ENCODE results near the gene CD81. TPM values are rescaled to one million over a fixed set of nuclear protein-coding genes. Genes with fewer than 3 reads are reported as not detected.
A peak's percentile ranks its signal among the peaks of the same experiment; 100 is the strongest.
"Not testable (repeated sequence)": the region's sequence is repeated elsewhere in the genome, so short reads cannot be mapped to it uniquely, and the experiment has no call there.

Gene CD81, protein sequence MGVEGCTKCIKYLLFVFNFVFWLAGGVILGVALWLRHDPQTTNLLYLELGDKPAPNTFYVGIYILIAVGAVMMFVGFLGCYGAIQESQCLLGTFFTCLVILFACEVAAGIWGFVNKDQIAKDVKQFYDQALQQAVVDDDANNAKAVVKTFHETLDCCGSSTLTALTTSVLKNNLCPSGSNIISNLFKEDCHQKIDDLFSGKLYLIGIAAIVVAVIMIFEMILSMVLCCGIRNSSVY
- total RNA-seq, result 100 to 1,000 TPM; 329 to 344 TPM
- 100 to 1,000 TPM; 715 to 741 TPM for polyA plus RNA-seq (ENCODE audit: insufficient read length in 2 of 2)
- long read RNA-seq, donor 1, transcript CD81-207 (6 exons, 890 nt), result minor isoform, 15 of 683 reads
- long read RNA-seq, donor 1, transcript CD81-204 (5 exons, 940 nt), result minor isoform, 35 of 683 reads
- long read RNA-seq, donor 1, transcript CD81-201 (8 exons, 1,520 nt), result major isoform, 338 of 683 reads
- long read RNA-seq, donor 1, transcript CD81-206 (2 exons, 898 nt), result minor isoform, 14 of 683 reads
- long read RNA-seq, donor 1, partial matches to known transcripts, result 267 of 683 reads
- long read RNA-seq, donor 1, other reads (novel, unspliced or antisense), result 13 of 683 reads
- long read RNA-seq, donor 2, transcript CD81-204 (5 exons, 940 nt), result minor isoform, 8 of 200 reads
- long read RNA-seq, donor 2, transcript CD81-201 (8 exons, 1,520 nt), result major isoform, 178 of 200 reads
- long read RNA-seq, donor 2, partial matches to known transcripts, result 0 of 200 reads
- long read RNA-seq, donor 2, other reads (novel, unspliced or antisense), result 10 of 200 reads
- long read RNA-seq, donor 3, transcript CD81-207 (6 exons, 890 nt), result minor isoform, 6 of 290 reads
- long read RNA-seq, donor 3, transcript CD81-206 (2 exons, 898 nt), result minor isoform, 5 of 290 reads
- long read RNA-seq, donor 3, transcript CD81-201 (8 exons, 1,520 nt), result major isoform, 213 of 290 reads
- long read RNA-seq, donor 3, transcript CD81-204 (5 exons, 940 nt), result minor isoform, 8 of 290 reads
- long read RNA-seq, donor 3, partial matches to known transcripts, result 47 of 290 reads
- long read RNA-seq, donor 3, other reads (novel, unspliced or antisense), result 10 of 290 reads
- long read RNA-seq, donor 4, transcript CD81-204 (5 exons, 940 nt), result minor isoform, 14 of 567 reads
- long read RNA-seq, donor 4, transcript CD81-207 (6 exons, 890 nt), result minor isoform, 13 of 567 reads
- long read RNA-seq, donor 4, transcript CD81-201 (8 exons, 1,520 nt), result major isoform, 314 of 567 reads
- long read RNA-seq, donor 4, transcript CD81-206 (2 exons, 898 nt), result minor isoform, 10 of 567 reads
- long read RNA-seq, donor 4, partial matches to known transcripts, result 200 of 567 reads
- long read RNA-seq, donor 4, other reads (novel, unspliced or antisense), result 14 of 567 reads

DNA sequence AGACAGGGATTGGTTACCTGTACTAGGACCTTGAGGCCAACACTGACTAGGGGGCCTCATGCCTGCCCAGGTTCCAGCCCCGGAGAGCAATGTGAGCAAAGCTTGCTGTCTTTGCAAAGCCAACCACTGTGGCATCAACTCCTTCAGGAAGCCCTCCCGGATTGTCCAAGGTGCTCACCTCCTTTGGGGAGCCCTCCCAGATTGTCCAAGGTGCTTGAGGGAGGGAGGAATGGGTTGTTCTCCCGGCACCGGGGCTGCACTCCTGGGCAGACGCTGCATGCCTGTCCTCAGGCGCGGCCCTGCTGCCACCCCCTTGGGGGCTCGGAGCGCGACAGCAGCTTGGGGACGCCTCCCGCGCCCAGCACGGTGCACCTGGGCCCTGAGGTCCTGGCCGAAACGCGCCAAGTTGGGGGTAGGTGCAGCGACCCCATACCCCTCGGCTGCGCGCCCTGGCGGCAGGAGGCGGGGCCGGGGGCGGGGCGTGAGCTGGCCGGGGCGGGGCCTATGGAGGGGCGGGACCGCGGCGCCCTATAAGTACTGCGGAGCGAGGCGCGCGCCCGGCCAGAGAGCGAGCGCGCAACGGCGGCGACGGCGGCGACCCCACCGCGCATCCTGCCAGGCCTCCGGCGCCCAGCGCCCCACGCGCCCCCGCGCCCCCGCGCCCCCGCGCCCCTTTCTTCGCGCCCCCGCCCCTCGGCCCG is at the start of gene CD81:
Gene CD81 (plus strand): TSS at position 560 of the 701 bp plus-strand sequence. CDS start 240 bp downstream, outside the sequence.
- H3K27me3 ChIP-seq (ENCODE audit: control insufficient read depth, insufficient read depth, low read length), result no peaks in the 10 kb centered on the region
- no peaks in the 10 kb centered on the region for H3K9me3 ChIP-seq (ENCODE audit: control insufficient read depth, insufficient read depth, low read length)
- peaks cover 50% of the 10 kb centered on the region for H3K4me1 ChIP-seq (ENCODE audit: control insufficient read depth, insufficient read depth, low read length)
- peak in 2 of 6 donors; percentile 73 to 75 for DNase-seq (ENCODE audit: low read depth in 4 of 6, low spot score in 6 of 6)
- peak within 1 kb of the TSS; percentile 96 for H3K27ac ChIP-seq (ENCODE audit: low read depth, low read length)
- WGBS (ENCODE audit: insufficient coverage), result 2% methylated on average over 65 of the region's 65 CpGs
- peak within 1 kb of the TSS; percentile 84 for H3K4me3 ChIP-seq (ENCODE audit: low read depth, low read length)
- peaks cover 44% of the 10 kb centered on the region for H3K36me3 ChIP-seq (ENCODE audit: control insufficient read depth, insufficient read depth, low read length)

DNA sequence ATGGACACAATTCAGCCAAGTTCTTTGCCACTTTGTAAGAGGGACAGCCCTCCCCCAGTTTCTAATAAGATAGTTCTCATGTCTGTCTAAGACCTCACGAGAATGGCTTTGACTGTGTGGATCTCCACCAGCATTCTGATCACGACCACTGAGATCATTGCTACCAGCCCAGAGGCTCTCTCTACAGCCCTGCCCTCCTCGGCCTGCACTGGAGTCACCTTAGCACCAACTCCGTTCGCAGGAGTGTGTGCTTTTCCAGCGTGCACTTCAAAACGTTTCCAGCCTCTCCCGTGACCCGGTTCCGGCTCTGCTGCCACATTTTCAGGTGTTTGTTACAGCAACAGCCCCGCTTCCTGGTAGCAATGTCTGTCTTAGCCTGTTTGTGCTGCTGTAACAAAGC is 49.1 kb upstream of the CD81 start:
- Histone ChIP-seq H3K27me3 (ENCODE audit: control insufficient read depth, insufficient read depth, low read length) (no peaks in the 10 kb centered on the region), H3K9me3 (ENCODE audit: control insufficient read depth, insufficient read depth, low read length) (no peaks in the 10 kb centered on the region), H3K4me3 (ENCODE audit: low read depth, low read length) (no peak overlapping the region), H3K36me3 (ENCODE audit: control insufficient read depth, insufficient read depth, low read length) (no peaks in the 10 kb centered on the region), H3K4me1 (ENCODE audit: control insufficient read depth, insufficient read depth, low read length) (peaks cover 4% of the 10 kb centered on the region), H3K27ac (ENCODE audit: low read depth, low read length) (no peak overlapping the region)
- peak in 1 of 6 donors; percentile 54 for DNase-seq (ENCODE audit: low read depth in 4 of 6, low spot score in 6 of 6)
- WGBS (ENCODE audit: insufficient coverage), result 84% methylated on average over 11 of the region's 11 CpGs

DNA sequence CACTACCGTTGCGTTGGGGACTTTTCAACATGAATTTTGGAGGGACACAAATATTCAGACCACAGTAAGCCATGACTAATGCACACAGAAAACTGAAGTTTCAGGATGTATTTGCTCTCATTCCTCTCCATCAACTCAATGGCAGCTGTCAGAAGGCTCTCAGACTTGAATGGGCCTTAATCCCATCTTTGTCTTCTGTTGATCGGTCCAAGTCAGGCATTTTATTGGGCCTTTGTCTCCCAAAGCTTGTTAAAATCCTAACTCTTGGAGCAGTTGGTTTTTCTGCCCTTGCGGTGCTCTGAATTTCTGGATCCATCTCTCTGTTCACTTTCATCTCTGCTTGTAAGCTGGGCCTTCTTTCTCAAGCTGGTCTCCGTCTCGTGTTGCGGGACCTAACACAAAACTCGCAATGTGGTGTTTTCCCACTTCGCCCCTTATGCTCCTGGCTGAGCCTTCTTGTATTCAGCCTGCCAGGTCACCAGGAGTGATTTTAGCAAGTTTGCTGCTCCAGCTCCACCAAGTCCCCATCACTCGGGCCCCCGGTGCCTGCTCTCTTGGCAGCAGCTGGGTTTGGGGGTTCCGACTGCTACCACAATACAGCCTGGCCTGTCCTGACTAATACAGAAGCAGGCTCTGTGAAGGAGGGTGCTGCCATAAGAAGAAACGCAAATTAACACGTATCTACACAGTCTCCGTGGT is 48.3 kb upstream of the CD81 start:
- H3K4me3 ChIP-seq (ENCODE audit: low read depth, low read length), result no peak overlapping the region
- no peak overlapping the region for H3K27ac ChIP-seq (ENCODE audit: low read depth, low read length)
- 86% methylated on average over 15 of the region's 15 CpGs for WGBS (ENCODE audit: insufficient coverage)
- no peak for DNase-seq (ENCODE audit: low read depth in 4 of 6, low spot score in 6 of 6)
- H3K9me3 ChIP-seq (ENCODE audit: control insufficient read depth, insufficient read depth, low read length), result no peaks in the 10 kb centered on the region
- H3K4me1 ChIP-seq (ENCODE audit: control insufficient read depth, insufficient read depth, low read length), result peaks cover 4% of the 10 kb centered on the region
- no peaks in the 10 kb centered on the region for H3K36me3 ChIP-seq (ENCODE audit: control insufficient read depth, insufficient read depth, low read length)
- H3K27me3 ChIP-seq (ENCODE audit: control insufficient read depth, insufficient read depth, low read length), result no peaks in the 10 kb centered on the region

DNA sequence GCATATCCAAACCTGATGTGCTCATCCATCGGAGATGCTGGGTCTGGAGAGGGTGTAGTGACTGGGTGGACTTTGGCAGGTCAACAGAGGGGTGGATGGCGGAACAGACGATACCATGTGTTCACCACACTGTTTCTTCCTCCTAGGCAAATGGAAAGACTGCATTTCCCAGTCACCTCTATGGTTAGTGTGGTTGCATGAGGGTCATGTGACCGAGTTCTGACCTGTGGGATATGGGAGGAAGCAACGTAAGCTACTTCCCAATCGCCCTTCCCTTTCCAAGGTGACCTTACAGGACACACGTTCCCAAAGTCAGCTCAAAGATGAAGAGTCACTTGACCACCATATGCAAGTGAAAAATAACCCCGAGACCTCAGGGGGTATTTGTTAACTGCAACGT is 47.6 kb upstream of the CD81 start:
- Histone ChIP-seq H3K27me3 (ENCODE audit: control insufficient read depth, insufficient read depth, low read length) (no peaks in the 10 kb centered on the region), H3K36me3 (ENCODE audit: control insufficient read depth, insufficient read depth, low read length) (no peaks in the 10 kb centered on the region), H3K4me3 (ENCODE audit: low read depth, low read length) (no peak overlapping the region), H3K9me3 (ENCODE audit: control insufficient read depth, insufficient read depth, low read length) (no peaks in the 10 kb centered on the region), H3K27ac (ENCODE audit: low read depth, low read length) (no peak overlapping the region), H3K4me1 (ENCODE audit: control insufficient read depth, insufficient read depth, low read length) (peaks cover 4% of the 10 kb centered on the region)
- WGBS (ENCODE audit: insufficient coverage), result 96% methylated on average over 3 of the region's 9 CpGs
- no peak for DNase-seq (ENCODE audit: low read depth in 4 of 6, low spot score in 6 of 6)

DNA sequence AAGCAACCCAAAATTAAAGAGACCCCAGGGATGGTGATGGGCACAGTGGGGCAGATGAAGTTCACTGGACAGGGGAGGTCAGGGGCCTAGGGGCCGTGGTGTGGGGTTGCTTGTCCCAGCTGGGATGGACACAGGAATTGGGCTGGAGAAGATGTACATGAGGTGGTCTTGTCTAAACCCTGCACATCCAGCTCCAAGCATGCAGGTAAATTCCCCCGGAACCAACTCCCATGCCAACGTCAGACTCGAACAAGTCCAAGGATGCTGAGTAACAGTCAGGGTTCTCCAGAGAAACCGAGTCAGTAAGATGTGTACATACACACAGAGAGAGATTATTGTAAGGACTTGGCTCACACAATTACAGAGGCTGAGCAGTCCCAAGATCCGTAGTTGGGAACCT is 46.4 kb upstream of the CD81 start:
- Histone ChIP-seq H3K9me3 (ENCODE audit: control insufficient read depth, insufficient read depth, low read length) (no peaks in the 10 kb centered on the region), H3K4me3 (ENCODE audit: low read depth, low read length) (no peak overlapping the region), H3K27ac (ENCODE audit: low read depth, low read length) (no peak overlapping the region), H3K27me3 (ENCODE audit: control insufficient read depth, insufficient read depth, low read length) (no peaks in the 10 kb centered on the region), H3K36me3 (ENCODE audit: control insufficient read depth, insufficient read depth, low read length) (no peaks in the 10 kb centered on the region), H3K4me1 (ENCODE audit: control insufficient read depth, insufficient read depth, low read length) (peaks cover 4% of the 10 kb centered on the region)
- WGBS (ENCODE audit: insufficient coverage), result 93% methylated on average over 5 of the region's 6 CpGs
- DNase-seq (ENCODE audit: low read depth in 4 of 6, low spot score in 6 of 6), result no peak

DNA sequence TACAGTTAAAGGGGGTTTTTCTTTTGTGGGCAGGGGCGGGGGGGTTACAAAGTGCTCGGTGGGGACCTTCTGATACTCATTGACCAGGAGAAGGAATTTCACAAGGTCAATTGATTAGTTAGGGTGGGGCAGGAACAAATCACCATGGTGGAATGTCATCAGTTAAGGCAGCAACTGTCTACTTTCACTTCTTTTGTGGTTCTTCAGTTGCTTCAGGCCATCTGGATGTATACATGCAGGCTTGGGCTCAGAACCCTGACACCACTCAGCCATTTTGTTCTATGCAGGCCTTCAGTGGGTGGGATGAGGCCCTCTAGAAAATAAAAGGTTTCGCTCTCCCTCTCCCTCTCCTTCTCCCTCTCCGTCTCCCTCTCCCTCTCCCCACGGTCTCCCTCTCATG is 45.7 kb upstream of the CD81 start:
- no peaks in the 10 kb centered on the region for H3K27me3 ChIP-seq (ENCODE audit: control insufficient read depth, insufficient read depth, low read length)
- no peaks in the 10 kb centered on the region for H3K9me3 ChIP-seq (ENCODE audit: control insufficient read depth, insufficient read depth, low read length)
- DNase-seq (ENCODE audit: low read depth in 4 of 6, low spot score in 6 of 6), result no peak
- H3K36me3 ChIP-seq (ENCODE audit: control insufficient read depth, insufficient read depth, low read length), result no peaks in the 10 kb centered on the region
- peaks cover 4% of the 10 kb centered on the region for H3K4me1 ChIP-seq (ENCODE audit: control insufficient read depth, insufficient read depth, low read length)
- 95% methylated on average over 2 of the region's 5 CpGs for whole genome bisulfite sequencing (ENCODE audit: insufficient coverage)
- no peak overlapping the region for H3K4me3 ChIP-seq (ENCODE audit: low read depth, low read length)
- H3K27ac ChIP-seq (ENCODE audit: low read depth, low read length), result no peak overlapping the region

DNA sequence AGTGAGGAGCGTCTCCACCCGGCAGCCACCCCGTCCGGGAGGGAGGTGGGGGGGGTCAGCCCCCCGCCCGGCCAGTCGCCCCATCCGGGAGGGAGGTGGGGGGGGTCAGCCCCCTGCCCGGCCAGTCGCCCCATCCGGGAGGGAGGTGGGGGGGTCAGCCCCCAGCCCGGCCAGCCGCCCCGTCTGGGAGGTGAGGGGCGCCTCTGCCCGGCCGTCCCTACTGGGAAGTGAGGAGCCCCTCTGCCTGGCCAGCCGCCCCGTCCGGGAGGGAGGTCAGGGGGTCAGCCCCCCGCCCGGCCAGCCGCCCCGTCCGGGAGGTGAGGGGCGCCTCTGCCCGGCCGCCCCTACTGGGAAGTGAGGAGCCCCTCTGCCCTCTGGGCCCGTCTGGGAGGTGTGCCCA is 44.5 kb upstream of the CD81 start:
- H3K27ac ChIP-seq (ENCODE audit: low read depth, low read length); H3K27me3 ChIP-seq (ENCODE audit: control insufficient read depth, insufficient read depth, low read length); H3K4me3 ChIP-seq (ENCODE audit: low read depth, low read length); H3K9me3 ChIP-seq (ENCODE audit: control insufficient read depth, insufficient read depth, low read length); H3K36me3 ChIP-seq (ENCODE audit: control insufficient read depth, insufficient read depth, low read length); DNase-seq (ENCODE audit: low read depth in 4 of 6, low spot score in 6 of 6); H3K4me1 ChIP-seq (ENCODE audit: control insufficient read depth, insufficient read depth, low read length): not testable (repeated sequence)
- WGBS (ENCODE audit: insufficient coverage), result 100% methylated on average over 8 of the region's 29 CpGs

DNA sequence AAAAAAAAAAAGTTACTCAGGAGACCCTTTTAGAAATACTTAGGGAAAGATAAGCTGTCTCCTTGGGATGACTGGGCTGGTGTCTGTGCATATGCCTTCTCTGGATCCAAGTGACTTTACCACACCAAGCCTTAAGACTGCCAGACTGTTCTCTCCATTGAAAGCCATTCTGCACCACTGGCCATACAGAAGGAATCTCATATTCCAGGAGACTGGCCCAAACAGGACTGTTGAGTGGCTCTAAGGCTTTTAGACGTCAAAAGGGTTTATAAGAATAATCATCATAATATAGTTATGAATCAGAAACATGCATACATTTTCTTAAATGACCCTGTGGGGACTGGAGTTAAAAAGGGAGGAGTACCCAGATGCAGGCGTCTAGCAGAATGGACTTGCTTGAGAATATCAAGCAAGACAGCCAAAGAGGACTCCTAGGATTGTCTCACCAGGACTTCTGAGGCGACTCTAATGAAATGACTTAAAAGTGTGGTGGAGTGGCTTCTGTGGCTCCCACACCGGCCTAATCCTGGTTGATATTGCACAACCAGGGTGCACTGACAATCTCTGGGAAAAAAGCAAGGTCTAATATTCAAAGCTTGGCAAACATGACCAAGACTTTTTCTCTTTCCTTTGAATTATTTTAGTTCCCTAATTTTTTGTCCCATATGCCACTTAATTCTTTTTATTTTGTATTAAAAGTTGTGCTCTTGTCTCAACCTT is 43.5 kb upstream of the CD81 start:
- not testable (repeated sequence) for H3K9me3 ChIP-seq (ENCODE audit: control insufficient read depth, insufficient read depth, low read length); DNase-seq (ENCODE audit: low read depth in 4 of 6, low spot score in 6 of 6); H3K4me1 ChIP-seq (ENCODE audit: control insufficient read depth, insufficient read depth, low read length); H3K4me3 ChIP-seq (ENCODE audit: low read depth, low read length); H3K27me3 ChIP-seq (ENCODE audit: control insufficient read depth, insufficient read depth, low read length); H3K27ac ChIP-seq (ENCODE audit: low read depth, low read length); H3K36me3 ChIP-seq (ENCODE audit: control insufficient read depth, insufficient read depth, low read length)
- WGBS (ENCODE audit: insufficient coverage), result no CpG with 5 or more reads among the region's 4 CpGs

Measured in spinal cord (tissue), 10 donors.